LNCaP clone FGC (cell line): ENCODE measurements around the gene KRT9.
"Not testable (repeated sequence)": the region's sequence is repeated elsewhere in the genome, so short reads cannot be mapped to it uniquely, and the experiment has no call there.

Experiments used
- DNase-seq: peaks from one replicate; pipeline ENCODE4 v3.0.0-alpha.2; 2011; ENCODE audit warnings: low read depth
- H3K4me3 ChIP-seq: 2 replicates; pipeline ENCODE4 v1.5.1; 2011; ENCODE audit warnings: mild to moderate bottlenecking, low read depth, low read length, control low read depth
- CTCF ChIP-seq: IDR thresholded peaks from 2 replicates; pipeline ENCODE4 v1.5.1; 2012; ENCODE audit warnings: mild to moderate bottlenecking; ENCODE audit not compliant: control insufficient read depth, insufficient read depth; ENCODE audit errors: extremely low read depth

KRT9 gene

GRCh38 chr17:41583137-41584127 lies 11.6 kb upstream of the KRT9 start:
- peak; percentile 48 for DNase-seq
- H3K4me3 ChIP-seq, result no peak overlapping the region
- peak; percentile 46 for TF ChIP-seq CTCF

GRCh38 chr17:41582061-41582968 lies 10.5 kb upstream of the KRT9 start:
- DNase-seq, H3K4me3 ChIP-seq: not testable (repeated sequence)

- no peak overlapping the region for H3K4me3 ChIP-seq
Measured at GRCh38 chr17:41581366-41582060, 9.7 kb upstream of the KRT9 start.

GRCh38 chr17:41580687-41581365 lies 9.0 kb upstream of the KRT9 start:
- no peak for DNase-seq
- TF ChIP-seq CTCF, result no peak
- H3K4me3 ChIP-seq, result no peak overlapping the region

More at GRCh38 chr17:41581366-41582060, 9.7 kb upstream of the KRT9 start:
- no peak for DNase-seq
- TF ChIP-seq CTCF, result no peak

- no peak for DNase-seq
- no peak overlapping the region for H3K4me3 ChIP-seq
- TF ChIP-seq CTCF, result no peak
Measured at GRCh38 chr17:41580244-41580575, 8.4 kb upstream of the KRT9 start.

GRCh38 chr17:41579484-41580243 lies 7.8 kb upstream of the KRT9 start:
- TF ChIP-seq CTCF, result peak; percentile 89
- DNase-seq, result peak; percentile 73
- no peak overlapping the region for H3K4me3 ChIP-seq
